ENCODE results near the gene CLASRP. TPM values are rescaled to one million over a fixed set of nuclear protein-coding genes. Genes with fewer than 3 reads are reported as not detected.

The CLASRP gene
- total RNA-seq, 1 experiment from 2014 or later = 38.9 TPM

- Histone ChIP-seq H3K4me2 (ENCODE audit: low read length) (no peak overlapping the region), H3K9me2 (replicated peaks; ENCODE audit: low read length) (no peaks in the 10 kb centered on the region), H3K36me3 (ENCODE audit: low read depth, low read length) (no peaks in the 10 kb centered on the region), H3F3A (ENCODE audit: low read length, unreplicated experiment) (no peaks in the 10 kb centered on the region), H3K27ac (ENCODE audit: low read length) (no peak overlapping the region), H3K4me3 (ENCODE audit: low read length) (no peak overlapping the region), H3K9me3 (ENCODE audit: low read length) (no peaks in the 10 kb centered on the region), H3K79me2 (ENCODE audit: low read length) (peaks cover 14% of the 10 kb centered on the region), H2AFZ (ENCODE audit: low read length) (no peak overlapping the region), H3K27me3 (ENCODE audit: low read length) (no peaks in the 10 kb centered on the region), H3K4me1 (ENCODE audit: insufficient read depth, low read length) (no peaks in the 10 kb centered on the region; the same call in 1 of the 2 replicates), H3K9ac (ENCODE audit: low read length) (no peak overlapping the region), H4K20me1 (ENCODE audit: low read length) (no peaks in the 10 kb centered on the region)
- CTCF ChIA-PET = no interaction called here
- intact Hi-C loops (cut with micrococcal nuclease) = no loop called here
- POLR2A ChIA-PET (ENCODE audit: unreplicated experiment) = no interaction called here
- ATAC-seq (no peak), DNase-seq (no peak)
- TF ChIP-seq CTCF (conservative IDR thresholded peaks at IDR 0.05; ENCODE audit: low read depth, low read length) (no peak), EZH2 (IDR thresholded peaks at IDR 0.05; ENCODE audit: low read length, unreplicated experiment) (no peak), EZH2phosphoT487 (IDR thresholded peaks at IDR 0.05; ENCODE audit: borderline replicate concordance, low read length) (no peak)
- BruUV-seq (replicated peaks) = no TSS peak
Measured at GRCh38 chr19:45070861-45071544, 32.2 kb downstream of the CLASRP start.

GRCh38 chr19:45071545-45071938 is 32.7 kb downstream of the CLASRP start:
- Histone ChIP-seq H3K4me2 (ENCODE audit: low read length) (no peak overlapping the region), H3K9me3 (ENCODE audit: low read length) (no peaks in the 10 kb centered on the region), H3K9me2 (replicated peaks; ENCODE audit: low read length) (no peaks in the 10 kb centered on the region), H3K36me3 (ENCODE audit: low read depth, low read length) (no peaks in the 10 kb centered on the region), H4K20me1 (ENCODE audit: low read length) (no peaks in the 10 kb centered on the region), H3K79me2 (ENCODE audit: low read length) (peaks cover 14% of the 10 kb centered on the region), H3K9ac (ENCODE audit: low read length) (no peak overlapping the region), H3F3A (ENCODE audit: low read length, unreplicated experiment) (no peaks in the 10 kb centered on the region), H3K4me1 (ENCODE audit: insufficient read depth, low read length) (peaks cover 1% of the 10 kb centered on the region), H3K4me3 (ENCODE audit: low read length) (no peak overlapping the region), H3K27me3 (ENCODE audit: low read length) (no peaks in the 10 kb centered on the region), H2AFZ (ENCODE audit: low read length) (no peak overlapping the region), H3K27ac (ENCODE audit: low read length) (no peak overlapping the region)
- CTCF ChIA-PET = no interaction called here
- intact Hi-C loops (cut with micrococcal nuclease) = no loop called here
- no peak for ATAC-seq
- POLR2A ChIA-PET (ENCODE audit: unreplicated experiment) = no interaction called here
- no TSS peak for BruUV-seq (replicated peaks)
- TF ChIP-seq EZH2phosphoT487 (IDR thresholded peaks at IDR 0.05; ENCODE audit: borderline replicate concordance, low read length) (no peak), EZH2 (IDR thresholded peaks at IDR 0.05; ENCODE audit: low read length, unreplicated experiment) (no peak), CTCF (conservative IDR thresholded peaks at IDR 0.05; ENCODE audit: low read depth, low read length) (no peak)
- DNase-seq = no peak

DNA sequence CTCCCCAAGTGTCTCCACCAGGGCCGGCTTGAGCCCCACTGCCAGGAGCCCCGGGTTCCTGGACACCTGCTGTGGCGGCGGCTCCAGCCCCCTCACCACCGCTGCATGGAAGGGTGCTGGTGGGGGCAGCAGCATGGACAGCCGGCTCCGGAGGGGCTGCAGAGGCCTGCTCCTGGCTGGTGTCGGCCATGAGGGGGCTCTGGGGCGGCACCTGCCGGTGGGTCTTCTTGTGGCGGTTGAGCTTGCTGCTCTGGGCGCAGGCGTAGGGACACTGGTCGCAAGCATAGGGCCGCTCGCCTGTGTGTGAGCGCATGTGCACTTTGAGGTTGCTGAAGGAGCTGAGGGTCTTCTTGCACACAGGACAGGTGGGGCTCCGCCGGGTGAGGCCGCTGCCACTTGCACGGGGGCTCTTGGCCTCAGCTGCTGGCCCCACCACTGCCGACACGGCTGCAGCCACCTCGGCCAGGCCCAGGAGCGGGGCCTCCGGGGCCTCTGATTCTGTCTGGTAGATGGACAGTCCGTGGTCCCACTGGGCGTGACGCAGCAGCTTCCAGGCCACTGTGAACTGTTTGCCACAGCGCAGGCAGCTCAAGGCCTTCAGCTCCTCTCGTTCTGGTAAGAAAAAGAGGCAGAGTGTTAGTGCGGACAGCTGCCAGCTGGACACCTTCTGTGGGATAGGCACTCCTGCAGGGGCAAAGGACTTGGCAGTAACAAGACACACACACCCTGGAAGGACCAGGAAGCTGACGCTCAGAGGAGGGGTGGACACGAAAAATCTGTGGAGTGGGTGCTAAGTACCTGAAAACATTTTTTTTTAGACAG is 33.3 kb downstream of the CLASRP start:
- no TSS peak for BruUV-seq (replicated peaks)
- Histone ChIP-seq H3K27me3 (ENCODE audit: low read length) (no peaks in the 10 kb centered on the region), H3K4me1 (ENCODE audit: insufficient read depth, low read length) (peaks cover 6% of the 10 kb centered on the region), H3F3A (ENCODE audit: low read length, unreplicated experiment) (no peaks in the 10 kb centered on the region), H3K9me2 (replicated peaks; ENCODE audit: low read length) (no peaks in the 10 kb centered on the region), H3K9ac (ENCODE audit: low read length) (no peak overlapping the region), H4K20me1 (ENCODE audit: low read length) (no peaks in the 10 kb centered on the region), H3K36me3 (ENCODE audit: low read depth, low read length) (no peaks in the 10 kb centered on the region), H3K4me3 (ENCODE audit: low read length) (no peak overlapping the region), H3K79me2 (ENCODE audit: low read length) (peaks cover 14% of the 10 kb centered on the region), H3K4me2 (ENCODE audit: low read length) (no peak overlapping the region), H3K27ac (ENCODE audit: low read length) (no peak overlapping the region), H2AFZ (ENCODE audit: low read length) (no peak overlapping the region), H3K9me3 (ENCODE audit: low read length) (no peaks in the 10 kb centered on the region)
- DNase-seq = no peak
- ChIA-PET POLR2A (ENCODE audit: unreplicated experiment) (no interaction called here), CTCF (no interaction called here)
- intact Hi-C loops (cut with micrococcal nuclease) = no loop called here
- no peak for ATAC-seq
- TF ChIP-seq EZH2 (IDR thresholded peaks at IDR 0.05; ENCODE audit: low read length, unreplicated experiment) (no peak), EZH2phosphoT487 (IDR thresholded peaks at IDR 0.05; ENCODE audit: borderline replicate concordance, low read length) (no peak), CTCF (conservative IDR thresholded peaks at IDR 0.05; ENCODE audit: low read depth, low read length) (no peak)

Measured in PC-3 (cell line).